ENCODE data around the gene TFIP11. TPM values are rescaled to one million over a fixed set of nuclear protein-coding genes. Genes with fewer than 3 reads are reported as not detected.

TFIP11 gene
- total RNA-seq, 4 donors from 2014 or later: 20.3 to 38.3 (median 21.6) TPM

DNA sequence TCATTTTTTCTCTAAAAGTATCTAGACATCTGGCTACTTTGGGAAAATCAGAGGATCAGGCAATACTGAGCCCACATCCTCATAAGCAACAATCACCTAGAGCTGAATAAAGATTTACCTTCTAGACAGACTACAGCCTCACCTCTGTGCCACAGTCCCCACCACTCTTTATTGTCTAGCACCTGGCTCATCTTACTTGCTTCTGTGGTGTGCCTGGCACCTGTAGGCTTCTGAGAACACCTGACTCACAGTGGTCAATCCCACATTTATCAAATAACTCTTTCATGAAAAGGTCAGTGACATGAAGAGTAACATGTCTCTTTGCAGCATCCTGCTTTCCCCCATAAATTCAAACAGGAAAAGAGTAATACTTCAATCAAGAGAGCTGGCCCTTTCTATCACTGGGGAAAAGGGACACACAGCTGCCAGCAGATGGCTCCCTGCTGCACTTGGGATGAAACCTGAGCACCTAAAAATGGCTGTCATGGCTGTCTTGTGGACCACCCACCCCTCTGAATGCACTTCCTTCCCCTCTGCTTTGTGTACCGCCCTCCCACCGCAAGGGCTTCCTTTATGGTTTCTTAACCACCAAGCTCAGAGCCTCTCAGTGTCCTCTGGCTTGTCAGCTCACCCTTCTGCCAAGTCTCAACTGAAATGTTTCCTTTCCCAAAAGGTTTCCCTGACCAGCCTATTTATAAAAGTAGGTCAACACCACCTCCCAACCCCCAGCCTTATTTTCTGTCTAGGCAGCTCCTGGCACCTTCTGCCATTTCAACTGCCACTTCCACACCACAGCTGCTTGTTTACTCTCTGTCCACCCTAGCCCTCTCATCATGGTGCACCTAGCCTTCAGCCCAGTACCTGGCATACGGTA is 9.3 kb downstream of the TFIP11 start:
- no peak overlapping the region for H3K4me3 ChIP-seq
- H3K9me3 ChIP-seq: no peaks in the 10 kb centered on the region
- no peak overlapping the region for H3K27ac ChIP-seq
- TF ChIP-seq EP300 (IDR thresholded peaks at IDR 0.05): no peak
- TF ChIP-seq POLR2A (IDR thresholded peaks at IDR 0.05): no peak
- TF ChIP-seq POLR2AphosphoS5 (IDR thresholded peaks at IDR 0.05): no peak
- TF ChIP-seq, protein P1, sequence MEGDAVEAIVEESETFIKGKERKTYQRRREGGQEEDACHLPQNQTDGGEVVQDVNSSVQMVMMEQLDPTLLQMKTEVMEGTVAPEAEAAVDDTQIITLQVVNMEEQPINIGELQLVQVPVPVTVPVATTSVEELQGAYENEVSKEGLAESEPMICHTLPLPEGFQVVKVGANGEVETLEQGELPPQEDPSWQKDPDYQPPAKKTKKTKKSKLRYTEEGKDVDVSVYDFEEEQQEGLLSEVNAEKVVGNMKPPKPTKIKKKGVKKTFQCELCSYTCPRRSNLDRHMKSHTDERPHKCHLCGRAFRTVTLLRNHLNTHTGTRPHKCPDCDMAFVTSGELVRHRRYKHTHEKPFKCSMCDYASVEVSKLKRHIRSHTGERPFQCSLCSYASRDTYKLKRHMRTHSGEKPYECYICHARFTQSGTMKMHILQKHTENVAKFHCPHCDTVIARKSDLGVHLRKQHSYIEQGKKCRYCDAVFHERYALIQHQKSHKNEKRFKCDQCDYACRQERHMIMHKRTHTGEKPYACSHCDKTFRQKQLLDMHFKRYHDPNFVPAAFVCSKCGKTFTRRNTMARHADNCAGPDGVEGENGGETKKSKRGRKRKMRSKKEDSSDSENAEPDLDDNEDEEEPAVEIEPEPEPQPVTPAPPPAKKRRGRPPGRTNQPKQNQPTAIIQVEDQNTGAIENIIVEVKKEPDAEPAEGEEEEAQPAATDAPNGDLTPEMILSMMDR (IDR thresholded peaks at IDR 0.05): peak in 1 of 4 experiments; percentile 21
- 13 to 23% methylated on average over 2 to 3 of the region's 3 CpGs for WGBS, 2 donors (ENCODE audit: low coverage in 1 of 2)
- no peaks in the 10 kb centered on the region for H3K4me1 ChIP-seq
- no peak for ATAC-seq
- H3K27me3 ChIP-seq: no peaks in the 10 kb centered on the region
- peaks cover 4 to 100% of the 10 kb centered on the region in 2 donors for H3K36me3 ChIP-seq

DNA sequence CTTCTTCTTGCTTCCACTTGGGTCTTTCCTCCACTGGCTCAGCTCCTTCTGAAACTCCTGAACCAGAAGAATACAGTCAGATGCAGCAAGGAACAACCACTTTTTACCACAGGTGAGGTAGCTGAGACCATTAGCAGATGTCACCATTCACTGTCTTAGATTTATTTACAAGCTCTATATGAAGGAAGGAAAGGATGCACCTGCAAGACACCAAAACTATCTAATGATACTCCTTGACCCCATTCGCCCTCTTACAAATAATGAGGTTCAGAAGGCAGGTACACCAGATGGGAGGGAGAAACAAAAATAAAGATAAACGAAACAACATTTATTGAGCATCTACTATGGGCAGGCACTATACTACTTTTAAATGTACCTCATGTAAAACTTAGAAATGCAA is 10.3 kb downstream of the TFIP11 start:
- Histone ChIP-seq H3K9me3 (no peaks in the 10 kb centered on the region), H3K27me3 (no peaks in the 10 kb centered on the region), H3K4me3 (no peak overlapping the region), H3K4me1 (no peaks in the 10 kb centered on the region), H3K36me3 (peaks cover 4 to 100% of the 10 kb centered on the region in 2 donors), H3K27ac (no peak overlapping the region)
- no peak for TF ChIP-seq POLR2A (IDR thresholded peaks at IDR 0.05)
- WGBS, 2 donors (ENCODE audit: low coverage in 1 of 2): 93% methylated on average over 2 of the region's 2 CpGs; no CpG with 5 or more reads in 1 of the 2 donors
- ATAC-seq: no peak

DNA sequence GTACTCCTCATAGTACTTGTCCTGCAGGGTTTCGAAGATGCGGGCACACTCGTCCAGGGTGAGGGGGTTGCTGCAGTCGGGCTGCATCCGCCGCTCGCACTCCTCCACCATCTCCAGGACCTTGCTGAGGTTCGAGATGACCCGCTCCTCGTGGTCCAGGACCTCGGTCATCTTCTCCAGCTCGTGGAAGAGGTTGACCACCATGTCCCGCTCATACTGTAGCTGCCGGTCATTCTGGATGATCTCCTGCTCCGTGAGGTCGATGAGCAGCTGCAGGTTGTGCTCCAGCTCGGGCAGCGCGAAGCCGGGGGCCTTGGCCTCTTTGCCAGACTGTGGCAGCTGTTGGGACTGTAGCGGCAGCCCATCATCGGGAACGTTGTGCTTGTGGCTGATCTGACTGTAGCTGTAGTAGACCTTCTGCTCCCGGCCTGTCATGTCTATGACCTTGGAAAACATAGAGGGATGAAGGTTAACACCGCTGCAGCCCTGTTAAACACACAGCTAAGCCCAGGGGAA is 13.0 kb downstream of the TFIP11 start:
- Histone ChIP-seq H3K27me3 (no peaks in the 10 kb centered on the region), H3K4me1 (no peaks in the 10 kb centered on the region), H3K27ac (no peak overlapping the region), H3K4me3 (no peak overlapping the region), H3K36me3 (peaks cover 0 to 100% of the 10 kb centered on the region in 2 donors), H3K9me3 (no peaks in the 10 kb centered on the region)
- TF ChIP-seq, protein P1 (IDR thresholded peaks at IDR 0.05): no peak
- TF ChIP-seq EP300 (IDR thresholded peaks at IDR 0.05): no peak
- ATAC-seq: no peak
- 98 to 100% methylated on average over 1 to 8 of the region's 25 CpGs for WGBS, 2 donors (ENCODE audit: low coverage in 1 of 2)

DNA sequence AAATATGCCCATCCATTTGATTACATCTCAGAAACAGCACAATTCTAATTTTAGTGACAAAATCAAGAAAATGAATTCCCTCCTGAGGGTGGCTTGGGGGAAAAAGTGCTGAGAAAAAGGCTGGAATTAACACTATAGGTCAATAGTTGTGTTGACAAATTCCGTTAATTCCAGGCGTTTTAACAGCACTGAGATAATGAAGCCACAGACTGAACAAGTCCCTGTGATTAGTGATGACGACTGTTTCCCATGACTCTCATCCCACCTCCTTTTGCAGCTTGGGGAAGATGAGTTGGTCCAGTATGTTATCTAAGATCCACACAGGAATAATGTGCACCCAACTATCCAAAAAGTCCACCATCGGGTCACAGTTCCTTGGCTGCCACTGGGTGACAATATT is 15.8 kb downstream of the TFIP11 start:
- no peak for ATAC-seq
- Histone ChIP-seq H3K36me3 (peaks cover 0 to 100% of the 10 kb centered on the region in 2 donors), H3K4me3 (no peak overlapping the region), H3K9me3 (no peaks in the 10 kb centered on the region), H3K27ac (no peak overlapping the region), H3K27me3 (no peaks in the 10 kb centered on the region), H3K4me1 (no peaks in the 10 kb centered on the region)
- WGBS, 2 donors (ENCODE audit: low coverage in 1 of 2): 92% methylated on average over 4 of the region's 4 CpGs; no CpG with 5 or more reads in 1 of the 2 donors
- no peak for TF ChIP-seq EP300 (IDR thresholded peaks at IDR 0.05)
- TF ChIP-seq, protein P1 (IDR thresholded peaks at IDR 0.05): no peak
- TF ChIP-seq POLR2AphosphoS5 (IDR thresholded peaks at IDR 0.05): no peak
- no peak for TF ChIP-seq POLR2A (IDR thresholded peaks at IDR 0.05)

DNA sequence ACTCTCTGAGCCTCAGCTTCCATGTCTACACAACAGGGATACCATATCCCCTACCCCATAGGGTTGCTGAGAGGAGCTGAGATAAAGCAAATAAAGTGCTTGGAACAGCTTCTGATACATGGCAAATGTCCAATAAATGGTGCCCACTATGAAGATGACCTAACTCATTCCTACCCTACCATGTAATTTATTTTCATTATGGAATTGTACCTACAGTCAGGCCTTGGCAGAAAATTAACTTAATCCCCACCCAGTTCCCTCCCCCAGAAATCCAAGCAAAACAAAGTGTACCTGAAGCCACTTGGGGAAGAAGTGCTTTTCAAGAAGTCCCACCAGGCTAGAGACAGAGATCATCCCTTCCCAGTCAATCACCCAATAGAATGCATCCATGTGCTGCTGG is 17.8 kb downstream of the TFIP11 start:
- Histone ChIP-seq H3K4me1 (no peaks in the 10 kb centered on the region), H3K27ac (peak overlapping the region in 1 of 4 donors; percentile 5), H3K36me3 (peaks cover 0 to 100% of the 10 kb centered on the region in 2 donors), H3K27me3 (no peaks in the 10 kb centered on the region), H3K4me3 (no peak overlapping the region), H3K9me3 (no peaks in the 10 kb centered on the region)
- ATAC-seq: no peak
- TF ChIP-seq, protein P1 (IDR thresholded peaks at IDR 0.05): no peak
- no peak for TF ChIP-seq EP300 (IDR thresholded peaks at IDR 0.05)
- no peak for TF ChIP-seq POLR2A (IDR thresholded peaks at IDR 0.05)
- TF ChIP-seq POLR2AphosphoS5 (IDR thresholded peaks at IDR 0.05): no peak
